ENCODE measurements around the gene MMP14. TPM values are rescaled to one million over a fixed set of nuclear protein-coding genes. Genes with fewer than 3 reads are reported as not detected.

MMP14 gene
- total and polyA plus RNA-seq, 9 of the 15 experiments (the other 6 are each of a cell fraction or from before 2014, with no cell fraction given): 0.36 to 5.8 (median 1.3) TPM; not detected in 2

- TF ChIP-seq CBX3 (IDR thresholded peaks at IDR 0.05; ENCODE audit: borderline replicate concordance in 1 of 2, low read length in 2 of 2): no peak
Observed at GRCh38 chr14:22794551-22794951, 41.8 kb upstream of the MMP14 start (continued).

GRCh38 chr14:22796087-22796707, 40.2 kb upstream of the MMP14 start:
- ChIA-PET POLR2A (interaction anchor here (0.7 to 1.6 kb wide), 3 partner anchors 15 to 262 kb away, joined by 3 to 5 read pairs (median 3); partner anchors contain the start of gene OXA1L), CTCF (ENCODE audit: low intra/inter-chr PET ratio) (no interaction called here)
- in situ Hi-C loops (cut with MboI): no loop called here
- Histone ChIP-seq H3K4me1 (replicated peaks in 1 of 2; ENCODE audit: control insufficient read depth in 2 of 2, insufficient read depth in 2 of 2, low read length in 2 of 2) (peaks cover 18 to 22% of the 10 kb centered on the region in 2 experiments; a peak in 4 of 5 replicates), H3K27me3 (ENCODE audit: control insufficient read depth in 2 of 2, insufficient read depth in 2 of 2, low read length in 2 of 2) (no peaks in the 10 kb centered on the region), H3K79me2 (ENCODE audit: control insufficient read depth, insufficient read depth, low read length) (no peaks in the 10 kb centered on the region), H3K4me2 (ENCODE audit: insufficient read depth, low read length) (peak overlapping the region; percentile 59), H3K36me3 (ENCODE audit: control insufficient read depth, insufficient read depth, low read length) (no peaks in the 10 kb centered on the region), H3K27ac (ENCODE audit: extremely low read depth, low read depth, low read length) (peak overlapping the region; percentile 1; the same call in 1 of the 3 replicates), H3K9me3 (replicated peaks; ENCODE audit: control insufficient read depth, insufficient read depth, low read depth, low read length) (no peaks in the 10 kb centered on the region), H3K9ac (ENCODE audit: insufficient read depth in 1 of 2, low read depth in 2 of 2, low read length in 2 of 2) (peak overlapping the region; percentile 11; a peak in 1 of 4 replicates), H3K4me3 (no peak overlapping the region), H3K9me1 (ENCODE audit: control insufficient read depth, insufficient read depth, low read length) (no peaks in the 10 kb centered on the region), H2AFZ (ENCODE audit: low read depth, low read length) (peak overlapping the region; percentile 77), H4K20me1 (replicated peaks; ENCODE audit: control insufficient read depth, insufficient read depth, low read length) (no peaks in the 10 kb centered on the region)
- ATAC-seq: peak; percentile 80
- intact Hi-C loops (cut with micrococcal nuclease): no loop called here
- peak; percentile 42 to 44 (median 42) for DNase-seq (ENCODE audit: extremely low read depth in 1 of 4, low spot score in 3 of 4)
- no TSS peak for BruUV-seq (replicated peaks)
- WGBS (ENCODE audit: insufficient coverage, low coverage, missing lambda C conversion rate): 11% methylated on average over 5 of the region's 5 CpGs
- peak; percentile 78 for FAIRE-seq
- TF ChIP-seq ZNF644 (tag; IDR thresholded peaks at IDR 0.05; ENCODE audit: low read depth) (no peak), HMGXB4 (CRISPR knock-in tag; IDR thresholded peaks at IDR 0.05) (no peak), MAFK (IDR thresholded peaks at IDR 0.05; ENCODE audit: low read length) (peak; percentile 35; the same call in 1 of the 2 replicates), ZNF316 (IDR thresholded peaks at IDR 0.05) (peak; percentile 85), PHTF2 (CRISPR knock-in tag; IDR thresholded peaks at IDR 0.05) (no peak), ARID4B (CRISPR knock-in tag; IDR thresholded peaks at IDR 0.05) (0 out of 2 replicates have a peak, but pooled peaks have one; percentile 40), CBX3 (IDR thresholded peaks at IDR 0.05; ENCODE audit: borderline replicate concordance in 1 of 2, low read length in 2 of 2) (no peak), ZNF592 (IDR thresholded peaks at IDR 0.05) (peak; percentile 60)

Measured in K562 (cell line).